ENCODE measurements around the gene DNASE1.
"Not testable (repeated sequence)": the region's sequence is repeated elsewhere in the genome, so short reads cannot be mapped to it uniquely, and the experiment has no call there.

Gene DNASE1

GRCh38 chr16:3654249-3654991, at the start of gene DNASE1:
Gene DNASE1, plus strand, starts transcription at chr16:3654691. Its CDS starts 683 bp downstream, at chr16:3655374.
- DNase-seq = peak in 1 of 2 donors; percentile 16

DNA sequence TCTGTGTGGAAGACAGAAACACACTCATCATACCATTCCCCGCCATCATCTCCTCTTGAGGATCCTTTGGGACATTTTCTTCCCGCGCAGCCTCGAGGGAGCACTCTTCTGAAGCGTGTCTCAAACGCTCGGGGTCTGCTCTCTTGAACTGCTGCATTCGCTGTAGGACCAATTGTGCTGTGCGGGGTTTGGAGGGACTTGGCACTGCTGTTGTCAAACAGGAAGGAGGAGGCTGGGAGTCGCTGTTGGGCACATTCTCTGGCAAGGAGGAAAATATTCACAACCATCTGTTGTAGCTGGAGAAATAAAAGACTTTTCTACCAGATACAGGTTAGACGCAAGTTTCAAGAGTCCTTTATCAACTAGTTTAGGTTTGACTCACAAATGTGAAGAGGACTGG, 48.0 kb upstream of the DNASE1 start:
- DNase-seq = peak in 1 of 2 donors; percentile 28

GRCh38 chr16:3607161-3607560, 47.3 kb upstream of the DNASE1 start:
- no peak for DNase-seq

DNA sequence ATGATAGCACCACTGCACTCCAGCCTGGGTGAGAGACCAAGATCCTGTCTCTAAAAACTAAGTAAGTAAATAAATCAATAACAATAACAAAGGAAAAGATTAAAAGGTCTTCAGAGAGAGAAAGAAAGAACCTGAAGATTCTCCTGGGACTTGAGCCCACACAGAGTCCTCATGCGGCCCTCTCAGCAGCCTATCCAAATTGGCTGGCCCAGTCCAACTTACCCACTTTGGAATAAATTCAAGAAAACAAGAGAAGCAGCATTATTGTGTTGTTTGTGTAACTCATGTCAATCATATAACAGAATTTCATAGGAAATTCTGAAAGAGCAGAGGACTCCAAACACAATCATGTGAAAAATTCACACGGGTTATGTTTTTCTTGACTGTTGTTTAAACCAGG, 46.9 kb upstream of the DNASE1 start:
- DNase-seq = no peak

DNA sequence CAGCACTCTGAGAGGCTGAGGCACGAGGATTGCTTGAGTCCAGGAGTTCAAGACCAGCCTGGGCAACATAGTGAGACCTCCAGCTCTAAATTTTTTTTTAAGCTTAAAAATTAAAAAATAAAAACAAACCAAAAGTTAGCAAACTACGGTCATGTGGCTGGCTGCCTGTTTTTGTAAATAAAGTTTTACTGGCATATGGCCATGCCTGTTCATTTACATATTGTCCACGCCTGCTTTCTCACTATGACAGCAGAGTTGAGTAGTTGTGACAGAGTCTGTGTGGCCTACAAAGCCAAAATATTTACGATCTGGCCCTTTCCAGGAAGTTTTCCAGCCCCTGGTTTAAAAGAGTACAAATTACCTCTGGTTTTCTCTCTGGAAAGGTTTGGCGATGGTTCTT, 46.4 kb upstream of the DNASE1 start:
- no peak for DNase-seq

DNA sequence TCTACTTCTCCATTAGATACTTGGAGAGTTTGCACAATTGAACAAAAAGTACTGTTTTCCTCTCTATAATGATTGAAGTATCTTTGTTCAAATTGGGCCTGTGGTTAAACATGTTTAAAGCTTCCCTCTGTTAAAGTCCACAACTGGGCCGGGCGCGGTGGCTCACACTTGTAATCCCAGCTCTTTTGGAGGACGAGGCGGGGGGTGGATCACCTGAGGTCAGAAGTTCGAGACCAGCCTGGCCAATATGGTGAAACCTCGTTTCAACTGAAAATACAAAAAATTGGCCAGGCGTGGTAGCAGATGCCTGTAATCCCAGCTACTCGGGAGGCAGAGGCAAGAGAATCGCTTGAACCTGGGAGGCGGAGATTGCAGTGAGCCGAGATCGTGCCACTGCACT, 45.5 kb upstream of the DNASE1 start:
- DNase-seq = not testable (repeated sequence)

GRCh38 chr16:3609895-3610697, 44.4 kb upstream of the DNASE1 start:
- no peak for DNase-seq

DNA sequence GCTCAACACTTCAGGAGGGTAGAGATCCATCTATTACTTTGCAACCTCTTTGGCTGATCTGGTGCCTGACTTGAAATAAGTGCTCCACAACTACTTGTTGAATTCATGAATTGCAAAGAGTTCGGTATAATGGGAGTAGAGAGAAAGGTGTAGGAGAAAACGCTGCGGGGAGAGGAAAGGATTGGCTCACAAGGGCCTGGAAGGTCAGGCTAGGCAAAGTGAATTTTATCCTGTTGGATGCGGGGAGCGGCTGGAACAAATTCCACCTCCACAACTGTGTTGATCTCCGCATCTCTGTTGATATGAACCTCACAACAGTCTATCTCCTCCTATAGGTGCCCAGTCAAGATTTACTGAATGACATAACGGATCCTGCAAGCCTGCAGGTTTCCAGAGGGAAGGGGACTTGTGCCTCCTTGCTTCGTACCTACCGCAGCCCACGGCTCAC, 43.8 kb upstream of the DNASE1 start:
- DNase-seq = no peak

DNA sequence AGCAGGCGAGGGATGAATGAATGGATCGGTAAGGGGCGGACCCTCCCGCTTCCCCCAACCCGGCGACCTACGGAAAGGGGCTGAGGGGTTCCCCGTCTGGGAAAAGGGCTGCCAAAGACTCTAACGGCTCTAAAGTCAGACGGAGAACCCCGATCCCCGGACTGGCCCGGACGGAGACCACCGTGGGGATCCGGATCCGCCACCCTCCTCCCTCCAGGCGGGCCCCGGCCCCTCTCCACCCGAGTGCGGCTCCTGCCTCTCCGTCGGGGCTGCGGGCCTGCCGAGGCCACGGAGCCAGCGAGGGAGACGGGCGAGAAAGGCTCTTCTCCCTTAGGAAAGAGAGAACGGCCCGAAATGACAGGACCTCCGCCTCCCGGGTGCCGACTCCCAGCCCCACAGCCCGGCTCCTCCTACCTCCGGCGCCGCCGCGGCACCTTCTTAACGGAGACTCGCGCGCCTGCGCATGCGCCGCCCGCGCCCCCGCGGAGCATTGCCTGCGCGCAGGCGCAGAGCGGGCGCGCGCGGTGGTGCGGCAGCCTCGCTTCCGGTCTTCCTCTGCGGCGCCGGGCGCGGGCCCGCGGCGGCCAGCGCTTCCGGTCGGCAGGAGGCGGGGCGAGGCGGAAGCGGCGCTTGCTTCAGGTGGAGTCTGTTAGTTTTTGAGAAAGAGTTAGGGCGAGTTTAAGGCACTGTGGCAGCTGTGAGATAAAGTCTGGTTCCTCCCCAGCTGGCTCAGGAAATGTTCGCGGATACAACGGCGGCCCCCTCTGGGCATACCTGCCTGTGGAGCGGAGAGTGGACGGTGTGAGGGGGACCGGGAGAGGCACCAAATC, 43.1 kb upstream of the DNASE1 start, which contains the start of gene SLX4:
TSS of gene SLX4 (minus strand) at position 461 of the 830 bp plus-strand sequence. CDS start 2,642 bp downstream, outside the sequence.
- DNase-seq = peak; percentile 67 to 79

DNA sequence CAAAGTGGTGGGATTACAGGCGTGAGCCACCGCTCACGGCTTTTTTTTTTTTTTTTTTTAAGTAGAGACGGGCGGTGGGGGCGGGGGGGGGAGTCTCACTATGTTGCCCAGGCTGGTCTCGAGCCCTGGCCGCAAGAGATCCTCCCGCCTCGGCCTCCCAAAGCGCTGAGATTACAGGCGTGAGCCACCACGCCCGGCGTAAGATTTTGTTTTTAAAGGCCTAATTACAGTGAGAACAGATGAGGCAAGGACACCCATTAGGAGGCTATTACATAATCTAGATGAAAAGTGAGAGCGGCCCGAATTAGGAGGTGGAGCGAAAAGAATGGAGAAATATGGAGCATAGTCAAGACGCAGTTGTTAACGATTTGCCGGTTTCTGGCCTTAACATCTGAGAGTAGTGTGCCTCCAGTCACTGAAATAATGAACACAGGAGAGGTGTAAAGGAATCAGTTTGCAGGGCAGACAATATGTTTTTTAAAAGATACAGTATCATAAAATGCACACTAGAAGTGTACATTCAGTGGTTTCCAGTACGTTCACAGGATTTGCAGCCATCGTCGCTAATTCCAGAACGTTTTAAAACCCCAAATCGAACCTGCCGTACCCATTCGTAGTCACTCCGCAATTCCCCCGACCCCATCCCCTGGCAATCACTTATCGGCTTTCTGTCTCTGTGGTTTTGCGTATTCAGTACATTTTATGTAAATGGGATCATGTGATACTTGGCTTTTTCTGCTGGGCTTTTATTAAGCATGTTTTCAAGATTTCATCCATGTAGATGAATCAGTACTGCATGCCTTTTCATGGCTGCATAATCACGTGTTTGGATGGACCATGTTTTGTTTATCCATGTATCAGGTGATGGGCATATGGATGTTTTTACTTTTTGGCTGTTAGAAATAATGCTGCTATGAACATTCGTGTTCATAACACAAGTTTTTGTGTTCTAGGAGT, 41.7 kb upstream of the DNASE1 start:
- DNase-seq = no peak

GRCh38 chr16:3618769-3619141, 35.7 kb upstream of the DNASE1 start:
- no peak for DNase-seq

GRCh38 chr16:3623642-3624041, 30.8 kb upstream of the DNASE1 start:
- no peak for DNase-seq

GRCh38 chr16:3625331-3625730, 29.2 kb upstream of the DNASE1 start:
- no peak for DNase-seq

DNA sequence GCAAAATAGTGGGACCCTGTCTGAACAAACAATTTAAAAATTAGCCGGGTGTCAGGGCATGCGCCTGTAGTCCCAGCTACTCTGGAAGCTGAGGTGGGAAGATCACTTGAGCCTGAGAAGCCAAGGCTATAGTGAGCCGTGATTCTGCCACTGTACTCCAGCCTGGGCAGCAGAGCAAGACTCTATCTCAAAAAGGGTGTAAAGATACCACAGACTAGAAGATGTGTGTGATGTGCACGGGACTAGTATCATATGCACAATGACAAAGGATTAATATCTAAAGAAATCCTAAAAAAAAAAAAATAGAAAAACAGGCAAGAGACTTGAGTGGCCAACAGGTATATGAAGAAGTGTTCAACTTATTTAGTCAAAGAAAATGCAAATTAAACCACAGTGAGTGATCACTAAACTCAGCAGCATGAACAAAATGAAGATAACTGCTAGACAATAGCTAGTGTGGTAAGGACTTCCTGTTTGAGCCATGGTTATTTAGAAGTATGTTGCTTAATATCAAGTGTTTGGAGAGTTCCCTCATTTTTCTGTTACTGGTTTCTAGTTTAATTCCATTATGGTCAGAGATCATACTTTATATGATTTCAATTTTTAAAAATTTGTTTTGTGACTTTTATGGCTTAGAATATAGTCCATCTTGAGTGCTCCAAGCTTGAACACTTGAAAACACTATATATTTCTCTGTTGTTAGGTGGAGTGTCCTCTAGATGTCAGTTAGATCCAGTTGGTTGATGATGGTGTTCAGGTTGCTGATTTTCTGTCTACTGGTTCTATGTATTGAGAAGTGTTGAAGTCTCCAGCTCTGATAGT, 28.4 kb upstream of the DNASE1 start:
- DNase-seq = no peak

DNA sequence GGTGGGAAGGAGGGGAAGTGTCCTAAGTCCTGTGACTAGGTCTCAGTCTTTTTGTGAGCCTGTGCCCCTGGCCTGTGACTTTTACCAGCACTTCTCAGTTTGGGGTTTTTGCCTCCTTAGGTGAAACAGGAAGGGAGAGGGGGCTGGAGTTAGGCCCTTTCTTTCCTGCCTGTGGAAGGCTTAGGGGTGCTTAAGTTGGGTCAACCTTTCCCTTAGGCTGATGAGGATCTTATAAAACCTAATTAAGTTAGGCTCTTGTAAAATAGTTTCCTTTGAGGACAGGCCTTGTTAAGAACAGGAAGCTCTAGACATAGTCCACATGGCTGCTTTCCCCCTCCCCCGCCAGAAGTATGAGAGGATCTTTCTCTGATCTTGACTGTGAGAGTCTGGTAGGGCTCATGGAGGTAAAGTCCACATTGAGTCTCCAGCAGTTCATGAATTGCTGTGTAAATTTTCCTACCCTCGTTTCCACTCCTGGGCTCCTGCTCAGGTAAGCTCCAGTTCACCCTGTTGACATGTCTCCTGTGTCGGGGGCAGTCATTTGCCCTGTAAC, 17.0 kb upstream of the DNASE1 start:
- DNase-seq = no peak

- DNase-seq = no peak
Measured at GRCh38 chr16:3638916-3639644, 15.4 kb upstream of the DNASE1 start.

- no peak for DNase-seq
Measured at GRCh38 chr16:3640207-3640606, 14.3 kb upstream of the DNASE1 start.

DNA sequence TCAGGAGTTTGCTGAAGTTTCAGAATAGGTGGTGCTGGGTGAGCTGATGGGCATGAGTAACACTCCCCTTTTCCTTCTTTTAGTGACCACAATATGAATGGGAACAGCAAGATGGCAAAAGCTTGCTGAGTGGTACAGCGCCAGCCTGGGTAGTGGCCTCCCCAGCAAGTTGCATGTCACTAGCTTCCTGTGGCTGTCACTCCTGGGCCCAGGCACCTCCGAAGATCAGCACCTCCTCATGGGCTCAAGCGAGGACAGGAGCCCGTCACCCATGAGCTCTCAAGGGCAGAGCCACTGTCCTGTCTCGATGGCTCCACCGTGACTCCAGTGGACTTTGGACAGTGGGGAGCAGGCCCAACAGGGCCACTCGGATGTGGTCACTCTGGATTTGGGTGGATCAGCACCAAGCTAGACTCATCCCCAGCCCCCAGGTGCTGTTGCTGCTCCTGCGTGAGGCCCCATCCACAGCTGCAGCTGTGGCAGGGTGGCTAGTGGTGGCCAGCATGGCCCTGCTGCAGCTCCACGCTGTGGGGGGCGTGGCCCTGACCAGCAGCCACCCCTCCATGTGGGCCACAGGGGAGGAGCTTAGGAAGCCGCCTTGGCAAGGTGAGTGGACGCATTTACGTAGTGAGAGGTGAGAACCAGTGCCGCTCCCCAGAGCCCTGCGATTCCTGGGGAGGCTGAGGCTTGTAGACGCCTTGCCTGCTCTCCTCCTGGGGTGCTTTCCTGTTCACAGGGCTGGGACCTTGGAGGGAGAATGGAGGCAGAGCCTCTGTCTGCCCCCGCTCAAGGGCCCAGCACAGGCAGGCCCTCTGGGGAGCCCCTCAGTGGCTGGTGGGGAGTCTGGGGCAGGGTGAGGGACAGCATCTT, 13.6 kb upstream of the DNASE1 start:
- DNase-seq = no peak

All from hippocampal formation (tissue), 2 donors.